ENCODE data around the gene FBXL12.
A peak's percentile ranks its signal among the peaks of the same experiment; 100 is the strongest.
"Not testable (repeated sequence)": the region's sequence is repeated elsewhere in the genome, so short reads cannot be mapped to it uniquely, and the experiment has no call there.

The FBXL12 gene

GRCh38 chr19:9849791-9850190 is 30.9 kb upstream of the FBXL12 start:
- TF ChIP-seq POLR2A (IDR thresholded peaks at IDR 0.05; ENCODE audit: low read length) (no peak), GATA1 (IDR thresholded peaks at IDR 0.05; ENCODE audit: low read depth, low read length) (no peak)
- no peak for DNase-seq

- no peak for DNase-seq
- TF ChIP-seq POLR2A (IDR thresholded peaks at IDR 0.05; ENCODE audit: low read length) (no peak), GATA1 (IDR thresholded peaks at IDR 0.05; ENCODE audit: low read depth, low read length) (no peak)
Observed at GRCh38 chr19:9848762-9849161, 29.9 kb upstream of the FBXL12 start.

GRCh38 chr19:9848060-9848459 is 29.2 kb upstream of the FBXL12 start:
- no peak for DNase-seq

GRCh38 chr19:9847087-9847671 is 28.3 kb upstream of the FBXL12 start:
- peak; percentile 35 to 49 for DNase-seq
- no peak for TF ChIP-seq GATA1 (IDR thresholded peaks at IDR 0.05; ENCODE audit: low read depth, low read length)
- TF ChIP-seq POLR2A (IDR thresholded peaks at IDR 0.05; ENCODE audit: low read length): no peak

More at GRCh38 chr19:9848060-9848459, 29.2 kb upstream of the FBXL12 start:
- TF ChIP-seq GATA1 (IDR thresholded peaks at IDR 0.05; ENCODE audit: low read depth, low read length) (no peak), POLR2A (IDR thresholded peaks at IDR 0.05; ENCODE audit: low read length) (no peak)

- DNase-seq: not testable (repeated sequence)
Observed at GRCh38 chr19:9843626-9844273, 24.9 kb upstream of the FBXL12 start.

GRCh38 chr19:9842834-9843625 is 24.2 kb upstream of the FBXL12 start:
- DNase-seq: no peak
- TF ChIP-seq GATA1 (IDR thresholded peaks at IDR 0.05; ENCODE audit: low read depth, low read length) (no peak), POLR2A (IDR thresholded peaks at IDR 0.05; ENCODE audit: low read length) (no peak)

- TF ChIP-seq GATA1 (IDR thresholded peaks at IDR 0.05; ENCODE audit: low read depth, low read length): no peak
- no peak for TF ChIP-seq POLR2A (IDR thresholded peaks at IDR 0.05; ENCODE audit: low read length)
- DNase-seq: no peak
Observed at GRCh38 chr19:9839415-9839814, 20.5 kb upstream of the FBXL12 start.

- TF ChIP-seq POLR2A (IDR thresholded peaks at IDR 0.05; ENCODE audit: low read length) (no peak), GATA1 (IDR thresholded peaks at IDR 0.05; ENCODE audit: low read depth, low read length) (no peak)
Observed at GRCh38 chr19:9838324-9838723, 19.4 kb upstream of the FBXL12 start.

GRCh38 chr19:9836021-9836420 is 17.1 kb upstream of the FBXL12 start:
- TF ChIP-seq POLR2A (IDR thresholded peaks at IDR 0.05; ENCODE audit: low read length): no peak
- TF ChIP-seq GATA1 (IDR thresholded peaks at IDR 0.05; ENCODE audit: low read depth, low read length): no peak
- DNase-seq: peak; percentile 62 to 65

More at GRCh38 chr19:9838324-9838723, 19.4 kb upstream of the FBXL12 start:
- DNase-seq: no peak

GRCh38 chr19:9835507-9835949 is 16.6 kb upstream of the FBXL12 start:
- peak in 1 of 2 experiments; percentile 45 for DNase-seq
- no peak for TF ChIP-seq GATA1 (IDR thresholded peaks at IDR 0.05; ENCODE audit: low read depth, low read length)

GRCh38 chr19:9834726-9835506 is 16.0 kb upstream of the FBXL12 start, which contains the start of gene PIN1:
PIN1 (plus strand) TSS chr19:9835318; CDS start chr19:9835345, 27 bp downstream.
- DNase-seq: peak; percentile 99 to 100
- TF ChIP-seq GATA1 (IDR thresholded peaks at IDR 0.05; ENCODE audit: low read depth, low read length) (no peak), POLR2A (IDR thresholded peaks at IDR 0.05; ENCODE audit: low read length) (peak; percentile 54)

GRCh38 chr19:9834307-9834725 is 15.4 kb upstream of the FBXL12 start:
- TF ChIP-seq POLR2A (IDR thresholded peaks at IDR 0.05; ENCODE audit: low read length) (no peak), GATA1 (IDR thresholded peaks at IDR 0.05; ENCODE audit: low read depth, low read length) (no peak)
- no peak for DNase-seq

- no peak for TF ChIP-seq POLR2A (IDR thresholded peaks at IDR 0.05; ENCODE audit: low read length)
- no peak for TF ChIP-seq GATA1 (IDR thresholded peaks at IDR 0.05; ENCODE audit: low read depth, low read length)
- DNase-seq: peak; percentile 34 to 39
Observed at GRCh38 chr19:9828551-9829063, 9.7 kb upstream of the FBXL12 start.

Measured in erythroblast (primary cell).